ENCODE data around the gene NEK9.
"Not testable (repeated sequence)": the region's sequence is repeated elsewhere in the genome, so short reads cannot be mapped to it uniquely, and the experiment has no call there.

The NEK9 gene

GRCh38 chr14:75126679-75127473 is at the start of gene NEK9:
NEK9 (minus strand) TSS chr14:75127048; CDS start chr14:75126921, 127 bp downstream.
- peak; percentile 90 for DNase-seq (ENCODE audit: low spot score)

GRCh38 chr14:75176142-75176820 is 49.4 kb upstream of the NEK9 start, which contains the start of gene TMED10:
TMED10 (minus strand) TSS chr14:75176612; CDS start chr14:75176579, 33 bp downstream.
- peak; percentile 86 for DNase-seq (ENCODE audit: low spot score)

GRCh38 chr14:75175677-75176141 is 48.9 kb upstream of the NEK9 start:
- no peak for DNase-seq (ENCODE audit: low spot score)

- no peak for DNase-seq (ENCODE audit: low spot score)
These were observed 47.2 kb upstream of the NEK9 start for GRCh38 chr14:75174066-75174465.

GRCh38 chr14:75170772-75171171 is 43.9 kb upstream of the NEK9 start:
- no peak for DNase-seq (ENCODE audit: low spot score)

GRCh38 chr14:75168586-75169335 is 41.9 kb upstream of the NEK9 start:
- DNase-seq (ENCODE audit: low spot score): no peak

GRCh38 chr14:75167325-75167724 is 40.5 kb upstream of the NEK9 start:
- no peak for DNase-seq (ENCODE audit: low spot score)

GRCh38 chr14:75165586-75166391 is 38.9 kb upstream of the NEK9 start:
- no peak for DNase-seq (ENCODE audit: low spot score)

- no peak for DNase-seq (ENCODE audit: low spot score)
These were observed 38.0 kb upstream of the NEK9 start for GRCh38 chr14:75164809-75165208.

GRCh38 chr14:75163677-75164076 is 36.8 kb upstream of the NEK9 start:
- no peak for DNase-seq (ENCODE audit: low spot score)

- no peak for DNase-seq (ENCODE audit: low spot score)
These were observed 35.8 kb upstream of the NEK9 start for GRCh38 chr14:75162631-75163030.

- DNase-seq (ENCODE audit: low spot score): no peak
These were observed 32.2 kb upstream of the NEK9 start for GRCh38 chr14:75158843-75159614.

- DNase-seq (ENCODE audit: low spot score): no peak
These were observed 30.1 kb upstream of the NEK9 start for GRCh38 chr14:75156901-75157300.

- DNase-seq (ENCODE audit: low spot score): no peak
These were observed 29.3 kb upstream of the NEK9 start for GRCh38 chr14:75156111-75156510.

GRCh38 chr14:75155169-75155568 is 28.3 kb upstream of the NEK9 start:
- DNase-seq (ENCODE audit: low spot score): no peak

- no peak for DNase-seq (ENCODE audit: low spot score)
These were observed 26.4 kb upstream of the NEK9 start for GRCh38 chr14:75153295-75153694.

GRCh38 chr14:75151851-75152250 is 25.0 kb upstream of the NEK9 start:
- DNase-seq (ENCODE audit: low spot score): no peak

GRCh38 chr14:75150637-75151036 is 23.8 kb upstream of the NEK9 start:
- not testable (repeated sequence) for DNase-seq (ENCODE audit: low spot score)

- no peak for DNase-seq (ENCODE audit: low spot score)
These were observed 23.3 kb upstream of the NEK9 start for GRCh38 chr14:75150150-75150549.

GRCh38 chr14:75147423-75148071 is 20.7 kb upstream of the NEK9 start:
- peak; percentile 81 for DNase-seq (ENCODE audit: low spot score)
